ENCODE measurements around the gene COL23A1. TPM values are rescaled to one million over a fixed set of nuclear protein-coding genes. Genes with fewer than 3 reads are reported as not detected.
"Not testable (repeated sequence)": the region's sequence is repeated elsewhere in the genome, so short reads cannot be mapped to it uniquely, and the experiment has no call there.

COL23A1 gene
- total RNA-seq, 1 experiment from 2014 or later, result not detected

GRCh38 chr5:178199581-178200434 is 390.4 kb downstream of the COL23A1 start:
- Histone ChIP-seq H3K27me3 (ENCODE audit: low read length) (no peaks in the 10 kb centered on the region), H3K9ac (ENCODE audit: low read length) (no peak overlapping the region), H3K4me3 (ENCODE audit: low read length) (no peak overlapping the region), H3K79me2 (ENCODE audit: low read length) (peaks cover 11% of the 10 kb centered on the region), H3F3A (ENCODE audit: low read length, unreplicated experiment) (no peaks in the 10 kb centered on the region), H4K20me1 (ENCODE audit: low read length) (no peaks in the 10 kb centered on the region), H3K4me2 (ENCODE audit: low read length) (no peak overlapping the region), H2AFZ (ENCODE audit: low read length) (no peak overlapping the region), H3K9me2 (replicated peaks; ENCODE audit: low read length) (no peaks in the 10 kb centered on the region), H3K4me1 (ENCODE audit: insufficient read depth, low read length) (peaks cover 10% of the 10 kb centered on the region), H3K27ac (ENCODE audit: low read length) (no peak overlapping the region), H3K36me3 (ENCODE audit: low read depth, low read length) (no peaks in the 10 kb centered on the region), H3K9me3 (ENCODE audit: low read length) (no peaks in the 10 kb centered on the region)
- no peak for TF ChIP-seq EZH2 (IDR thresholded peaks at IDR 0.05; ENCODE audit: low read length, unreplicated experiment)
- CTCF ChIA-PET, result no interaction called here
- POLR2A ChIA-PET (ENCODE audit: unreplicated experiment), result no interaction called here
- DNase-seq (no peak), ATAC-seq (no peak)
- BruUV-seq (replicated peaks), result no TSS peak
- intact Hi-C loops (cut with micrococcal nuclease), result loop anchor here (5.0 kb wide), 1 partner anchor 48 kb away; the partner anchor contains the start of gene NHP2

GRCh38 chr5:178198706-178199105 is 391.5 kb downstream of the COL23A1 start:
- TF ChIP-seq EZH2phosphoT487 (IDR thresholded peaks at IDR 0.05; ENCODE audit: borderline replicate concordance, low read length) (no peak), EZH2 (IDR thresholded peaks at IDR 0.05; ENCODE audit: low read length, unreplicated experiment) (no peak), CTCF (conservative IDR thresholded peaks at IDR 0.05; ENCODE audit: low read depth, low read length) (no peak)
- no peak overlapping the region for H3K4me2 ChIP-seq (ENCODE audit: low read length)
- peaks cover 2% of the 10 kb centered on the region for H3K79me2 ChIP-seq (ENCODE audit: low read length)
- peaks cover 10% of the 10 kb centered on the region for H3K4me1 ChIP-seq (ENCODE audit: insufficient read depth, low read length)
- no peaks in the 10 kb centered on the region for H3K9me3 ChIP-seq (ENCODE audit: low read length)
- CTCF ChIA-PET, result no interaction called here
- intact Hi-C loops (cut with micrococcal nuclease), result no loop called here
- no peak overlapping the region for H3K27ac ChIP-seq (ENCODE audit: low read length)
- ATAC-seq (no peak), DNase-seq (no peak)
- POLR2A ChIA-PET (ENCODE audit: unreplicated experiment), result no interaction called here
- no peaks in the 10 kb centered on the region for H3F3A ChIP-seq (ENCODE audit: low read length, unreplicated experiment)
- no peaks in the 10 kb centered on the region for H3K36me3 ChIP-seq (ENCODE audit: low read depth, low read length)
- no peaks in the 10 kb centered on the region for H3K9me2 ChIP-seq (replicated peaks; ENCODE audit: low read length)
- no peak overlapping the region for H3K9ac ChIP-seq (ENCODE audit: low read length)
- BruUV-seq (replicated peaks), result no TSS peak
- no peaks in the 10 kb centered on the region for H4K20me1 ChIP-seq (ENCODE audit: low read length)
- H2AFZ ChIP-seq (ENCODE audit: low read length), result no peak overlapping the region
- H3K27me3 ChIP-seq (ENCODE audit: low read length), result no peaks in the 10 kb centered on the region
- no peak overlapping the region for H3K4me3 ChIP-seq (ENCODE audit: low read length)

GRCh38 chr5:178198151-178198550 is 392.0 kb downstream of the COL23A1 start:
- CTCF ChIA-PET; intact Hi-C loops (cut with micrococcal nuclease); POLR2A ChIA-PET (ENCODE audit: unreplicated experiment): not testable (repeated sequence)

More at GRCh38 chr5:178198151-178198550, 392.0 kb downstream of the COL23A1 start:
- DNase-seq; H3K36me3 ChIP-seq (ENCODE audit: low read depth, low read length); BruUV-seq (replicated peaks); H3F3A ChIP-seq (ENCODE audit: low read length, unreplicated experiment); H3K9me3 ChIP-seq (ENCODE audit: low read length); H3K4me2 ChIP-seq (ENCODE audit: low read length); H3K9me2 ChIP-seq (replicated peaks; ENCODE audit: low read length); H3K9ac ChIP-seq (ENCODE audit: low read length); H3K4me3 ChIP-seq (ENCODE audit: low read length); H2AFZ ChIP-seq (ENCODE audit: low read length); H4K20me1 ChIP-seq (ENCODE audit: low read length); H3K79me2 ChIP-seq (ENCODE audit: low read length); ATAC-seq; H3K27ac ChIP-seq (ENCODE audit: low read length); H3K27me3 ChIP-seq (ENCODE audit: low read length): not testable (repeated sequence)
- H3K4me1 ChIP-seq (ENCODE audit: insufficient read depth, low read length), result peaks cover 14% of the 10 kb centered on the region

Measured in PC-3 (cell line).